Ovary (tissue), 9 donors: Measurements from ENCODE around the gene PRDM13. TPM values are rescaled to one million over a fixed set of nuclear protein-coding genes. Genes with fewer than 3 reads are reported as not detected.

Experiments
- DNase-seq, 5 donors: peaks; one replicate each; pipeline ENCODE4 v3.0.0-alpha.2; 2019 to 2020
- H3K27ac ChIP-seq, 2 donors: fragments of 200-600 bp; one replicate each; pipeline versions ENCODE4 v1.5.1 to v1.8.0; 2019 to 2022
- H3K27me3 ChIP-seq: fragments of 200-600 bp; one replicate; pipeline ENCODE4 v1.8.0; 2022
- H3K36me3 ChIP-seq: fragments of 200-600 bp; sonication (generic); one replicate; pipeline ENCODE4 v1.5.1; 2019
- H3K4me1 ChIP-seq: one replicate; pipeline ENCODE4 v1.8.1; 2013; ENCODE audit warnings: mild to moderate bottlenecking, moderate library complexity; ENCODE audit not compliant: insufficient read depth
- H3K4me3 ChIP-seq: fragments of 200-600 bp; sonication (generic); one replicate; pipeline ENCODE4 v1.5.1; 2017
- H3K9me3 ChIP-seq, 2 donors: fragments of 200-600 bp in 1 of 2; sonication (generic) in 1 of 2; one replicate each; pipeline versions ENCODE4 v1.5.1 to v1.8.1; 2013 to 2019; ENCODE audit warnings: mild to moderate bottlenecking in 1 of 2, moderate library complexity in 1 of 2
- EP300 ChIP-seq: sonication (generic); formaldehyde crosslinking; IDR thresholded peaks from one replicate; pipeline ENCODE4 v1.6.1; 2017; ENCODE audit warnings: antibody characterized with exemption
- POLR2A ChIP-seq: fragments of 450-650 bp; IDR thresholded peaks from one replicate; pipeline ENCODE4 v1.6.1; 2017; ENCODE audit warnings: antibody characterized with exemption, mild to moderate bottlenecking, moderate library complexity
- WGBS, 3 donors: extraction: QIAGEN DNeasy Blood & Tissue Kit in 1 of 3; methylation state at CpG; one replicate each; pipeline versions ENCODE4 v1.1.5 to v1.1.7; 2013 to 2017; 5-methylcytosine and 5-hydroxymethylcytosine counted together
- intact Hi-C, 4 donors: fragments of 100-400 bp; cut with DNase I; formaldehyde crosslinking; loops; one replicate each; pipeline versions ENCODE4 v1.11.0 to v1.15.1; 2022 to 2023
- polyA plus RNA-seq, 2 donors: library from polyadenylated mRNA; stranded (reverse); fragments of 200-250 nt in 1 of 2; fragments of 350-450 nt in 1 of 2; fragmentation: Illumina TruSeq in 1 of 2; extraction: RNeasy Lipid Tissue Mini Kit (QIAGEN cat#74804) in 1 of 2; gene quantifications; one replicate each; pipeline ENCODE4 v1.2.3, GENCODE V29; 2013 to 2014
- total RNA-seq, 7 donors: library from RNA; depleted of rRNA in 2 of 7; stranded (reverse); fragments of >200 nt in 2 of 7; fragmentation: NEBNext Ultra II Directional in 3 of 7; extraction: Animal tissue kit (Norgen Biotek cat#: 25700) in 3 of 7; gene quantifications; one replicate each; pipeline versions ENCODE4 v1.1.0 to v1.2.4, GENCODE V29; 2016 to 2023
- TF ChIP-seq, protein P1 (sequence below), 3 donors: fragments of 450-650 bp in 2 of 3; fragments of 200-600 bp in 1 of 3; IDR thresholded peaks; one replicate each; pipeline versions ENCODE4 v1.5.1 to v1.8.0; 2016 to 2022; ENCODE audit warnings: antibody characterized with exemption in 3 of 3, mild to moderate bottlenecking in 1 of 3
- donor health status: DM: no; HTN: no; CAD: no; lungs with moderate emphysema.
- donor health status: DM: no; HTN: no; CAD: no.
- donor health status: Bipolar disorder and iron deficiency.
- donor health status: DM: yes; HTN: yes; CAD: no.
- donor health status: DM: no; HTN: no; CAD: no.
- donor health status: DM: yes; HTN: yes; CAD: no.

PRDM13 gene
- total and polyA plus RNA-seq, 9 donors, result 0.02 TPM; not detected in 8

GRCh38 chr6:99608059-99608885 lies 1.6 kb downstream of the PRDM13 start:
- H3K27me3 ChIP-seq, result peaks cover 2% of the 10 kb centered on the region
- H3K4me1 ChIP-seq, result peaks cover 9% of the 10 kb centered on the region
- no peaks in the 10 kb centered on the region for H3K9me3 ChIP-seq
- no peak overlapping the region for H3K4me3 ChIP-seq
- no peaks in the 10 kb centered on the region for H3K36me3 ChIP-seq
- WGBS, 3 donors, result 3 to 5% (median 3%) methylated on average over 29 of the region's 29 CpGs
- no peak overlapping the region for H3K27ac ChIP-seq
- intact Hi-C loops, result no loop called here
- DNase-seq, result no peak
- TF ChIP-seq EP300 (no peak), POLR2A (no peak)
- TF ChIP-seq, protein P1, sequence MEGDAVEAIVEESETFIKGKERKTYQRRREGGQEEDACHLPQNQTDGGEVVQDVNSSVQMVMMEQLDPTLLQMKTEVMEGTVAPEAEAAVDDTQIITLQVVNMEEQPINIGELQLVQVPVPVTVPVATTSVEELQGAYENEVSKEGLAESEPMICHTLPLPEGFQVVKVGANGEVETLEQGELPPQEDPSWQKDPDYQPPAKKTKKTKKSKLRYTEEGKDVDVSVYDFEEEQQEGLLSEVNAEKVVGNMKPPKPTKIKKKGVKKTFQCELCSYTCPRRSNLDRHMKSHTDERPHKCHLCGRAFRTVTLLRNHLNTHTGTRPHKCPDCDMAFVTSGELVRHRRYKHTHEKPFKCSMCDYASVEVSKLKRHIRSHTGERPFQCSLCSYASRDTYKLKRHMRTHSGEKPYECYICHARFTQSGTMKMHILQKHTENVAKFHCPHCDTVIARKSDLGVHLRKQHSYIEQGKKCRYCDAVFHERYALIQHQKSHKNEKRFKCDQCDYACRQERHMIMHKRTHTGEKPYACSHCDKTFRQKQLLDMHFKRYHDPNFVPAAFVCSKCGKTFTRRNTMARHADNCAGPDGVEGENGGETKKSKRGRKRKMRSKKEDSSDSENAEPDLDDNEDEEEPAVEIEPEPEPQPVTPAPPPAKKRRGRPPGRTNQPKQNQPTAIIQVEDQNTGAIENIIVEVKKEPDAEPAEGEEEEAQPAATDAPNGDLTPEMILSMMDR (IDR thresholded peaks at IDR 0.05), result no peak

DNA sequence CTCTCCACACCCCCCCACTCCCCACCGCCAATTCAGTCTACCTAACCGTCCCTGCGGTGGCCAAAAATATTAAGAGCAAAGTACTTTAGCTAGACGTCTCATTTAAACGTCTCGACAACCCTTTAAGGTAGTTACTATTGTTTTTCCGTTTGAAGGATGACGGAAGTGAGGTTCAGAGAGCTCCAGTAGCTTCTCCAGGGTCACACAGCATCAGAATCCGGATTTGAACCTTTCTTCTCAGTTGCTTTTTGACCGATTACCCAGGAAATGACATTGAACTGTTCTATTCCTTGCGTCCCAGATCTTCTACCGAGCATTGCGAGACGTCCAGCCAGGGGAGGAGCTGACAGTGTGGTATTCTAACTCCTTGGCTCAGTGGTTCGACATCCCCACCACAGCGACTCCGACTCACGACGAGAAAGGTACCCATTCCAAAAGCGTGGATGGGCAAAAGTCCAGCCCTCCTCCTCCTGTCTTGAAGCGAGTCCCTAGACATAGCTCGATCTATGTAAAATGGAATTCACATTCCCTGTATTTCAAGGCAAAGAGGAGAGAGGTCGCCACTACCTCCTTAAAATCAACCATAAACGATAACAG lies 2.4 kb downstream of the PRDM13 start:
- no peak for DNase-seq
- Histone ChIP-seq H3K4me3 (no peak overlapping the region), H3K36me3 (no peaks in the 10 kb centered on the region), H3K27ac (no peak overlapping the region), H3K27me3 (peaks cover 2% of the 10 kb centered on the region), H3K9me3 (no peaks in the 10 kb centered on the region), H3K4me1 (peaks cover 6% of the 10 kb centered on the region)
- intact Hi-C loops, result no loop called here
- WGBS, 3 donors, result 3 to 5% (median 4%) methylated on average over 24 of the region's 24 CpGs
- no peak for TF ChIP-seq EP300
- TF ChIP-seq POLR2A, result no peak
- TF ChIP-seq, protein P1 (IDR thresholded peaks at IDR 0.05), result no peak

GRCh38 chr6:99609905-99610489 lies 3.4 kb downstream of the PRDM13 start:
- 9 to 14% (median 12%) methylated on average over 2 of the region's 2 CpGs for WGBS, 3 donors
- DNase-seq, result no peak
- no peaks in the 10 kb centered on the region for H3K27me3 ChIP-seq
- no peak overlapping the region for H3K4me3 ChIP-seq
- no peak overlapping the region for H3K27ac ChIP-seq
- TF ChIP-seq POLR2A (no peak), EP300 (no peak)
- TF ChIP-seq, protein P1 (IDR thresholded peaks at IDR 0.05), result no peak
- H3K36me3 ChIP-seq, result no peaks in the 10 kb centered on the region
- H3K9me3 ChIP-seq, result no peaks in the 10 kb centered on the region
- intact Hi-C loops, result no loop called here
- peaks cover 13% of the 10 kb centered on the region for H3K4me1 ChIP-seq

DNA sequence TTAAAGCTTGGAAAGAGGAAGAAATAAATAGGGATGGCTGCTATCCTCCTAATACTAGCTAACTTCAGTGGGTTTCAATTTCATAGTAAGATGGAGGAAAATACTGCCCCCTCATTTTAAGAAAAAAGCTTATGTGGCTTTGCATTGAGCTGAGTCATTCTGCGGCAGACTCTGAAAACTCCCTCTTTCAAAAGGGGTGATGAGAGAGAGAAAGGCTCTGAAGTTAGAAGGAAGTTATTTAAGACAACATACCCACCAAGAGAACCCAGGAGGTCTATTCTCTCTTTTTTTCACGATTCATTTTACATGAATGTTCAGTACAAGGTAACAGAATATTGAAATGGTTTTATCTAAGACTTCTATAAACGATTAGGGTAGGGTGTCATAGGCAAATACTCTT lies 4.5 kb downstream of the PRDM13 start:
- TF ChIP-seq POLR2A (no peak), EP300 (no peak)
- TF ChIP-seq, protein P1 (IDR thresholded peaks at IDR 0.05), result no peak
- Histone ChIP-seq H3K36me3 (no peaks in the 10 kb centered on the region), H3K27me3 (no peaks in the 10 kb centered on the region), H3K27ac (no peak overlapping the region), H3K4me1 (peaks cover 13% of the 10 kb centered on the region), H3K9me3 (no peaks in the 10 kb centered on the region), H3K4me3 (no peak overlapping the region)
- no peak for DNase-seq
- 2 to 8% (median 4%) methylated on average over 3 of the region's 3 CpGs for WGBS, 3 donors
- intact Hi-C loops, result no loop called here
